DMS79 (cell line): ENCODE measurements around the gene NEBL.

Source experiments
- DNase-seq: peaks from one replicate; lab custom pipeline; 2025; lab: John Stamatoyannopoulos, UW

Gene NEBL

GRCh38 chr10:20898866-20899535, 1.9 kb upstream of the NEBL start:
- no peak for DNase-seq

- DNase-seq, result no peak
These were observed 3.8 kb downstream of the NEBL start for GRCh38 chr10:20893297-20893696.

- DNase-seq, result no peak
These were observed 4.3 kb downstream of the NEBL start for GRCh38 chr10:20892796-20893195.

- DNase-seq, result no peak
These were observed 5.0 kb downstream of the NEBL start for GRCh38 chr10:20892011-20892585.

- no peak for DNase-seq
These were observed 5.8 kb downstream of the NEBL start for GRCh38 chr10:20891338-20891714.

GRCh38 chr10:20890491-20891337, 6.4 kb downstream of the NEBL start:
- no peak for DNase-seq

GRCh38 chr10:20890009-20890408, 7.1 kb downstream of the NEBL start:
- no peak for DNase-seq

GRCh38 chr10:20888620-20889330, 8.3 kb downstream of the NEBL start:
- DNase-seq, result no peak

GRCh38 chr10:20887706-20888555, 9.2 kb downstream of the NEBL start:
- no peak for DNase-seq

GRCh38 chr10:20885678-20886077, 11.4 kb downstream of the NEBL start:
- DNase-seq, result no peak

- no peak for DNase-seq
These were observed 13.6 kb downstream of the NEBL start for GRCh38 chr10:20883552-20883951.

GRCh38 chr10:20882091-20882490, 15.0 kb downstream of the NEBL start:
- DNase-seq, result no peak

- DNase-seq, result no peak
These were observed 18.0 kb downstream of the NEBL start for GRCh38 chr10:20879136-20879535.

- no peak for DNase-seq
These were observed 18.8 kb downstream of the NEBL start for GRCh38 chr10:20877986-20878983.

GRCh38 chr10:20877554-20877953, 19.6 kb downstream of the NEBL start:
- DNase-seq, result no peak

- no peak for DNase-seq
These were observed 22.9 kb downstream of the NEBL start for GRCh38 chr10:20874261-20874660.

- DNase-seq, result no peak
These were observed 25.1 kb downstream of the NEBL start for GRCh38 chr10:20871970-20872369.

GRCh38 chr10:20870834-20871233, 26.3 kb downstream of the NEBL start:
- DNase-seq, result no peak

- DNase-seq, result no peak
These were observed 34.1 kb downstream of the NEBL start for GRCh38 chr10:20863008-20863407.
